ENCODE data around the gene OR56A1. TPM values are rescaled to one million over a fixed set of nuclear protein-coding genes. Genes with fewer than 3 reads are reported as not detected.

The OR56A1 gene
- total RNA-seq, 4 donors from 2014 or later = not detected

DNA sequence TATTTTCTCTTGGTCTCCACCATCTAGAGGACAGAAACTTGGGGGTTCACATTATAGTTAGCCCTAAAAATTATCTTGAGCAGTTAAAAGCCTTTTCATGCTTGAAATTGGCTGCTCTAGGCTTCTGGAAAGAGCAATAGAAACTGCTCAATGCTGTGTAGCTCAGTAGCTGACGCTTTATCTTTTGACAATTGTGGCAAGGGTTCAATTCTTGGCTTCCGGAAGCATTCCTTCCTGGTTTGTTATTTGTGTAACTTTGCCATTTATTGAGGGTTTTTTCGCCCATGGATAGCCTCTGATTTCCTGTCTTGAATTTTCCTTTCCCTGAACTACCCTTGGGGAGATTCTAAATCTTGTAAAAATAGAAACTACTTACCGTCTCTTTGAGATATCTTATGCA lies 10.3 kb upstream of the OR56A1 start:
- intact Hi-C loops (cut with DNase I) = no loop called here
- 50 to 58% methylated on average over 4 of the region's 4 CpGs for WGBS, 2 donors
- TF ChIP-seq POLR2A (IDR thresholded peaks at IDR 0.05) = no peak
- TF ChIP-seq, protein P1, sequence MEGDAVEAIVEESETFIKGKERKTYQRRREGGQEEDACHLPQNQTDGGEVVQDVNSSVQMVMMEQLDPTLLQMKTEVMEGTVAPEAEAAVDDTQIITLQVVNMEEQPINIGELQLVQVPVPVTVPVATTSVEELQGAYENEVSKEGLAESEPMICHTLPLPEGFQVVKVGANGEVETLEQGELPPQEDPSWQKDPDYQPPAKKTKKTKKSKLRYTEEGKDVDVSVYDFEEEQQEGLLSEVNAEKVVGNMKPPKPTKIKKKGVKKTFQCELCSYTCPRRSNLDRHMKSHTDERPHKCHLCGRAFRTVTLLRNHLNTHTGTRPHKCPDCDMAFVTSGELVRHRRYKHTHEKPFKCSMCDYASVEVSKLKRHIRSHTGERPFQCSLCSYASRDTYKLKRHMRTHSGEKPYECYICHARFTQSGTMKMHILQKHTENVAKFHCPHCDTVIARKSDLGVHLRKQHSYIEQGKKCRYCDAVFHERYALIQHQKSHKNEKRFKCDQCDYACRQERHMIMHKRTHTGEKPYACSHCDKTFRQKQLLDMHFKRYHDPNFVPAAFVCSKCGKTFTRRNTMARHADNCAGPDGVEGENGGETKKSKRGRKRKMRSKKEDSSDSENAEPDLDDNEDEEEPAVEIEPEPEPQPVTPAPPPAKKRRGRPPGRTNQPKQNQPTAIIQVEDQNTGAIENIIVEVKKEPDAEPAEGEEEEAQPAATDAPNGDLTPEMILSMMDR (IDR thresholded peaks at IDR 0.05) = no peak
- Histone ChIP-seq H3K4me3 (replicated peaks in 1 of 3) (no peak overlapping the region), H3K36me3 (no peaks in the 10 kb centered on the region), H3K9me3 (no peaks in the 10 kb centered on the region), H3K4me1 (no peaks in the 10 kb centered on the region), H3K27ac (no peak overlapping the region), H3K27me3 (no peaks in the 10 kb centered on the region)
- no peak for DNase-seq

GRCh38 chr11:6027501-6027900 lies 3.1 kb downstream of the OR56A1 start:
- DNase-seq = no peak
- H3K4me1 ChIP-seq = no peaks in the 10 kb centered on the region
- no peak for TF ChIP-seq POLR2A (IDR thresholded peaks at IDR 0.05)
- H3K36me3 ChIP-seq = no peaks in the 10 kb centered on the region
- H3K27ac ChIP-seq = no peak overlapping the region
- H3K4me3 ChIP-seq (replicated peaks in 1 of 3) = no peak overlapping the region
- H3K9me3 ChIP-seq = no peaks in the 10 kb centered on the region
- 86 to 90% methylated on average over 1 of the region's 1 CpG for WGBS, 2 donors
- intact Hi-C loops (cut with DNase I) = loop anchor here (10.0 kb wide), 1 partner anchor 327 kb away; no protein-coding TSS in a partner anchor
- H3K27me3 ChIP-seq = no peaks in the 10 kb centered on the region

DNA sequence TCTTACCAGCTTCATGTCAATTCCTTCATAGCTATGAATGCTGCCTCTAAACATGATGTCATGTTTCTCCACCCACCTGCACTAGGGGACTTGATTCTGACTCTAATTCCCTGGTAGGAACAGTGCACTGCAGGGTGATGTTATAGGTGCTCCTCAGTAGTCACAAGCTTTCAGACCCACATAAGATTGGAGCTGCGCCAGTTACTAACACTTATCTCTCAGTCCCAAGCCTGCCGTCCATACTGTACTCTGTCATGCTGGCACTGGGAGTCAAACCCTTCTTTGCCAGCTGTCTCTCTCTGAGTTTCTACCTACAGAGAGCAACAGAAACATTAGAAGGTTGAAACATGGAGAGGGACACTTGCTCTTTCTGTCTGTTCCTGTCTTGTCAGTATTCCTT lies 5.5 kb downstream of the OR56A1 start:
- H3K36me3 ChIP-seq = no peaks in the 10 kb centered on the region
- TF ChIP-seq, protein P1 (IDR thresholded peaks at IDR 0.05) = no peak
- no peak for TF ChIP-seq POLR2A (IDR thresholded peaks at IDR 0.05)
- no peaks in the 10 kb centered on the region for H3K27me3 ChIP-seq
- no peak for DNase-seq
- intact Hi-C loops (cut with DNase I) = loop anchor here (10.0 kb wide), 1 partner anchor 330 kb away; no protein-coding TSS in a partner anchor
- 47 to 66% methylated on average over 2 of the region's 2 CpGs for WGBS, 2 donors
- H3K4me1 ChIP-seq = no peaks in the 10 kb centered on the region
- H3K4me3 ChIP-seq (replicated peaks in 1 of 3) = no peak overlapping the region
- H3K9me3 ChIP-seq = no peaks in the 10 kb centered on the region
- H3K27ac ChIP-seq = no peak overlapping the region

- intact Hi-C loops (cut with DNase I) = loop anchor here (10.0 kb wide), 1 partner anchor 332 kb away; no protein-coding TSS in a partner anchor
- no peak for TF ChIP-seq POLR2A (IDR thresholded peaks at IDR 0.05)
- TF ChIP-seq, protein P1 (IDR thresholded peaks at IDR 0.05) = peak in 3 of 6 experiments; percentile 32 to 39 (median 34)
- Histone ChIP-seq H3K4me3 (replicated peaks in 1 of 3) (no peak overlapping the region), H3K9me3 (no peaks in the 10 kb centered on the region), H3K4me1 (no peaks in the 10 kb centered on the region), H3K36me3 (no peaks in the 10 kb centered on the region), H3K27ac (no peak overlapping the region), H3K27me3 (no peaks in the 10 kb centered on the region)
- DNase-seq = no peak
- WGBS, 2 donors = 2 to 4% methylated on average over 4 of the region's 4 CpGs
Measured at GRCh38 chr11:6022956-6023355, 7.6 kb downstream of the OR56A1 start.

DNA sequence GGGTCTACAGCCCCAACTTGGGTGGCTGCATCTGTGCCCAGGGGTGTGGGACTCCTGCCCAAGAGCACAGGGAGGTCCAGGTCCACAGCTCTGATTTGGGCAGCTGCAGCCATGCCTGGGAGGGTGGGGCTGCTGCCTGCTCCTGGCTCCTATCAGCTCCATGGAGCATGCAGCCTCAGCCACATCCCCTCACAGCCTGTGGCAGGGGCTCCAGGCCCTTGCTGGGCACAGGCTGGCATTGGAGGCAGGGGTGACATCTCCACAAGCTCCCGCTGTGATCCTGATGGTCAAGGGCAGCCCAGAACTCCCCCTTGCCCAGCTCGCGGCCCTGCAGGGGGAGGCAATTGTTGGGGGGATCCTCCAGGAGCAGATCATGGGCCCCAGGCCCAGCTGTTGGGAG lies 17.5 kb downstream of the OR56A1 start:
- WGBS, 2 donors = 69% methylated on average over 3 of the region's 3 CpGs; no CpG with 5 or more reads in 1 of the 2 donors
- TF ChIP-seq, protein P1 (IDR thresholded peaks at IDR 0.05) = no peak
- TF ChIP-seq POLR2A (IDR thresholded peaks at IDR 0.05) = no peak

More for the DNA sequence above, 17.5 kb downstream of the OR56A1 start:
- Histone ChIP-seq H3K4me3 (replicated peaks in 1 of 3) (no peak overlapping the region), H3K9me3 (no peaks in the 10 kb centered on the region), H3K4me1 (no peaks in the 10 kb centered on the region), H3K27me3 (no peaks in the 10 kb centered on the region), H3K27ac (no peak overlapping the region), H3K36me3 (no peaks in the 10 kb centered on the region)
- intact Hi-C loops (cut with DNase I) = no loop called here
- DNase-seq = no peak

Measured in thyroid gland (tissue), 4 donors.